ENCODE measurements around the gene GOLIM4. TPM values are rescaled to one million over a fixed set of nuclear protein-coding genes. Genes with fewer than 3 reads are reported as not detected.

The GOLIM4 gene
- total RNA-seq, 1 experiment from 2014 or later, result 30.0 TPM

DNA sequence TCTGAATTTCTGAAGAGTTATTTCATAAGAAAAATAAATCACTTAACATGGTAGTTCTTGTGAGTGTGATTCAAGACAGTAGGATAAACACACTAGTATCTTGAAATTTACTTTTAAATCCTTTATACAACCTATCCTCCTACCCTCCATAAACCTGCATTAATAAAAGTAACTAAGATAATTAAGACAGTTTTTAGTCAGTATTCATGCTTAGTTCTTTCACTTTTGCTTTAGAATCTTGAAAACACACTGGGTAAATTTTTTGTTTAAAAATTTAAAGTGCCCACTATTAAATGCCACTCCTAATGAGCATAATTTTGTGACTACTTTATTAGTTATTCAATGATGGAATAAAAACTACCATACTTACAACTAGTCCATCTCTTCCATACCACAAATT, 28.8 kb downstream of the GOLIM4 start:
- TF ChIP-seq PRDM15 (CRISPR knock-in tag; IDR thresholded peaks at IDR 0.05) (no peak), HMGXB4 (CRISPR knock-in tag; IDR thresholded peaks at IDR 0.05) (no peak), TP53 (CRISPR knock-in tag; IDR thresholded peaks at IDR 0.05) (no peak), ZNF138 (CRISPR knock-in tag; conservative IDR thresholded peaks at IDR 0.05) (no peak), TEAD4 (CRISPR knock-in tag; IDR thresholded peaks at IDR 0.05) (no peak), GTF2I (CRISPR knock-in tag; conservative IDR thresholded peaks at IDR 0.05) (no peak), SMAD3 (CRISPR knock-in tag; IDR thresholded peaks at IDR 0.05; ENCODE audit: borderline replicate concordance) (no peak), MYBL2 (CRISPR knock-in tag; IDR thresholded peaks at IDR 0.05) (no peak), ARID4B (CRISPR knock-in tag; IDR thresholded peaks at IDR 0.05; ENCODE audit: borderline replicate concordance) (no peak), ATF3 (CRISPR knock-in tag; conservative IDR thresholded peaks at IDR 0.05) (no peak), CREM (CRISPR knock-in tag; IDR thresholded peaks at IDR 0.05) (no peak), ZBTB21 (CRISPR knock-in tag; IDR thresholded peaks at IDR 0.05; ENCODE audit: borderline replicate concordance) (no peak)
- TF ChIP-seq, protein P1, sequence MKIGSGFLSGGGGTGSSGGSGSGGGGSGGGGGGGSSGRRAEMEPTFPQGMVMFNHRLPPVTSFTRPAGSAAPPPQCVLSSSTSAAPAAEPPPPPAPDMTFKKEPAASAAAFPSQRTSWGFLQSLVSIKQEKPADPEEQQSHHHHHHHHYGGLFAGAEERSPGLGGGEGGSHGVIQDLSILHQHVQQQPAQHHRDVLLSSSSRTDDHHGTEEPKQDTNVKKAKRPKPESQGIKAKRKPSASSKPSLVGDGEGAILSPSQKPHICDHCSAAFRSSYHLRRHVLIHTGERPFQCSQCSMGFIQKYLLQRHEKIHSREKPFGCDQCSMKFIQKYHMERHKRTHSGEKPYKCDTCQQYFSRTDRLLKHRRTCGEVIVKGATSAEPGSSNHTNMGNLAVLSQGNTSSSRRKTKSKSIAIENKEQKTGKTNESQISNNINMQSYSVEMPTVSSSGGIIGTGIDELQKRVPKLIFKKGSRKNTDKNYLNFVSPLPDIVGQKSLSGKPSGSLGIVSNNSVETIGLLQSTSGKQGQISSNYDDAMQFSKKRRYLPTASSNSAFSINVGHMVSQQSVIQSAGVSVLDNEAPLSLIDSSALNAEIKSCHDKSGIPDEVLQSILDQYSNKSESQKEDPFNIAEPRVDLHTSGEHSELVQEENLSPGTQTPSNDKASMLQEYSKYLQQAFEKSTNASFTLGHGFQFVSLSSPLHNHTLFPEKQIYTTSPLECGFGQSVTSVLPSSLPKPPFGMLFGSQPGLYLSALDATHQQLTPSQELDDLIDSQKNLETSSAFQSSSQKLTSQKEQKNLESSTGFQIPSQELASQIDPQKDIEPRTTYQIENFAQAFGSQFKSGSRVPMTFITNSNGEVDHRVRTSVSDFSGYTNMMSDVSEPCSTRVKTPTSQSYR (CRISPR knock-in tag; IDR thresholded peaks at IDR 0.05), result no peak
- TF ChIP-seq, protein P2, sequence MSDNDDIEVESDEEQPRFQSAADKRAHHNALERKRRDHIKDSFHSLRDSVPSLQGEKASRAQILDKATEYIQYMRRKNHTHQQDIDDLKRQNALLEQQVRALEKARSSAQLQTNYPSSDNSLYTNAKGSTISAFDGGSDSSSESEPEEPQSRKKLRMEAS (CRISPR knock-in tag; IDR thresholded peaks at IDR 0.05), result no peak
- no peak for ATAC-seq
- no peak for DNase-seq (ENCODE audit: low spot score)
- Mint-ChIP-seq H3K36me3 (no peaks in the 10 kb centered on the region), H3K27me3 (ENCODE audit: low read depth) (no peaks in the 10 kb centered on the region), H3K9me3 (no peaks in the 10 kb centered on the region), H3K4me1 (peaks cover 22% of the 10 kb centered on the region), H3K27ac (peak overlapping the region; percentile 35; the same call in 1 of the 2 replicates), H3K4me3 (no peak overlapping the region)
- ChIA-PET CTCF (no interaction called here), POLR2A (no interaction called here)

Data from WTC11 (cell line).